VCaP (cell line): ENCODE data around the gene LCMT1.
A peak's percentile ranks its signal among the peaks of the same experiment; 100 is the strongest.

ENCODE experiments used
- H3K27ac ChIP-seq: fragments of 450-650 bp; 2 replicates; pipeline ENCODE4 v1.5.1; 2017
- CTCF ChIP-seq: fragments of 450-650 bp; conservative IDR thresholded peaks from 2 replicates; pipeline ENCODE4 v1.5.1; 2017; ENCODE audit warnings: mild to moderate bottlenecking, moderate library complexity

Gene LCMT1

DNA sequence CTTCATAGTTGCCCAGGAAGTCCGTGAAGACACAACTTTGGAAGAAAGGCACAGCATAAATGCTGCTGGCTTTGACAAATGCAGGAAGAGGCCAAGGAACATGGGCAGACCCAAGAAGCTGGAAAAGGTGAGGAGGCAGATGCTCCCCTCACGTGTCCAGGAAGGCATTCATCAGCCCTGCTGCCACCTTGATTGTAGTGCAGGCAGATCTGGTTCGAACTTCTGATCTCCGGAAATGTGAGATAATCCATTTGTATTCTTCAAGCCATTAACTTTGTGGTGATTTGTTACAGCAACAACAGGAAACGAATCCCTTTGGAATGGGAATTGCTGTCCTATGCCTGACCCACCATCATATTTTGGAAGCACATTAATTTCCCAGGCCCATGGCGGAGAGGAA, 28.5 kb upstream of the LCMT1 start:
- H3K27ac ChIP-seq: no peak overlapping the region
- TF ChIP-seq CTCF: no peak

GRCh38 chr16:25083701-25084100, 27.8 kb upstream of the LCMT1 start:
- H3K27ac ChIP-seq: no peak overlapping the region
- no peak for TF ChIP-seq CTCF

GRCh38 chr16:25084797-25085196, 26.7 kb upstream of the LCMT1 start:
- no peak overlapping the region for H3K27ac ChIP-seq
- TF ChIP-seq CTCF: no peak

DNA sequence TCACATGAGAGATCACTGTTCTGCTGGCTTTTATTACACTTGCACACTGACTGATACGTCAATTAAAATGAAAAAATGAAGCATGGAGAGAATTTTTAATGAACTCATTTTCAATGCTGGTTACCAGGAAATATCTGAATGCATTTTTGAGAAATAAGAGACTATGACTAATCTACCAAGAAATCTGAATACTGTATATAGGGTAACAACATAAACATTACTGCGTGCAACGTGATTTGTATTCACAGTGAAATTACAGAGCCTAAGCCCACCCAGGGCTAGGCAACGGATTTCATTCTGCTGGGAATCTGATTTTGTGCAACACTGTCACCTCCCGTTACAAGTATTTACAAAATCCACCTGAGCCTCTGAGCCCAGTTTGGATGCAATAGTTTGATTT, 23.8 kb upstream of the LCMT1 start:
- TF ChIP-seq CTCF: no peak
- H3K27ac ChIP-seq: no peak overlapping the region

DNA sequence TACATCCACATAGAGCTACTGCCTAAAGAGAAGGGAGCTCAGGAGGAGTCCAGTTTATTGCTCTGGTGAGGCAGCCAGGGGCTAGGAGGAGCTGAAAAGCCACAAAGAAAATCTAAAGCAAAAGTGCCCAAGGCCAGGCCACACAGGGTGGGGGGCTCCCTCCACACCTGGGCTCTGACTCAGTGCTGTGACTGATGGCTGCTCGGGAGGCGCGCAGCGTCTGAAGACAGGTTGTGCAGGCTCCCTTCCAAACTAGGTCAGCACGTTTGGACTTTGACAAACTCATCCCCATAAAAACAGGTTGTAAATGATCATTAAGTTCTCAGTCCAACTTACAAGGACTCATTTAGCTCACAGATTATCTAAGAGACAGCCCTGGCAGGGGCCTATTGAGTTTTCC, 22.2 kb upstream of the LCMT1 start:
- peak overlapping the region; percentile 33 for H3K27ac ChIP-seq
- TF ChIP-seq CTCF: no peak

DNA sequence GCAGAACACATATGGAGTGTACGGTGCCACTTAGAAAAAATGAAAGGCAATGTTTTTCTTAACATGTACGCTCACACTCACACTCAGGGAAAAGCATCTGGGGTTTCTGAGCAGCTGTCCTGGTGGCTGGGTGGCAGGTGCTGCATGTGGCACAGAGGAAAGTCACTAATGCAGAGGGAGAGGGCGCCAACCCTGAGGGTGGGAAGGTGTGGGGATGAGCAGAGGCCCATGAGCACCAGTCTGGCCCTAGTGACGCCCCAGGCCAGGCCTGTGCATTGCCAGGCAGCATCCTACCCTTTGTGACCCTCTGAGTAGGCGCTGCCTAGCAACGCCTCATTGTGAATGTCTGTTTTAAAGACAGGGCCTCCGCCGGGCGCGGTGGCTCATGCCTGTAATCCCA, 19.1 kb upstream of the LCMT1 start:
- no peak for TF ChIP-seq CTCF
- no peak overlapping the region for H3K27ac ChIP-seq

DNA sequence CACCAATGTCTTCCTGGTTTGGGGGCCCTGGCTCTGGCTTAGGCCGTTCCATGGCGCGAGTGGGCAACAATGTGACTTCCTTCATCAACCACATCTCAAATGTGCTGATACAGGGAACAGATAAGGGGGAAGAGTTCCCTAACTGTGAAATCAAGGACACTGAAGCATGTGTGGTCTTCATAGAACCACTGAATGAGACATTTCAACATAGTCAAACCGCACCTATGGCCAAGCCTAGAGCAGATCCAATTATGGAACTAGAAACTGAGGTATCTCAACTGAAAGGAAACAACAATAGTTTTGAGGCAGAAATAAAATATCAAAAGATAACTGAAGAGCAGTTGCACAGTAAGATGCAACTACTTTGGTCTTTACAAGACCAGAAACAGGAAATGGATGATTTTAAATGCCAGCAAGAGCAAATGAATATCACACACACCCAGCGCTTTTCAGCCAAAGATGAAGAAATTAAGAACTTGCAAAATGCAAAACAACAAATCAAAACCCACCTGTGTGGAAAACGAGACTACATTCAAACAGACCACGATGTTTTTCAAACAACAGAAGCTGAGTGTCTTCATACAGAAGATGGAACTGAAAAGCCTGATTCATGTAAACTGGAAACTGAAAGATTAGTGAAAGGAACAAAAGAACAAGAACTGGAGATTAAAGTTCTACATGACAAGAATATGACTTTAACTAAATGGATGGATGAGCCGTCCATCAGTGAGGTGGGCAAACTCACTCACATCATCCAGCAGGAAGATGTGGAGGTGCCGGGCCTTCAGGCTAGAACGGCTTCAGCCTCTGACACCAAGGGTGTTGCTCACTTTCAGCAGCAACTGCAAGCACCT, 18.1 kb upstream of the LCMT1 start:
- no peak overlapping the region for H3K27ac ChIP-seq
- no peak for TF ChIP-seq CTCF
